NT2/D1 (cell line): ENCODE data around the gene KAT6B.

Source experiments
- YY1 ChIP-seq: IDR thresholded peaks from 2 replicates; pipeline ENCODE4 v1.6.1; 2011; ENCODE audit not compliant: insufficient read length, insufficient read depth
- ZNF274 ChIP-seq: IDR thresholded peaks from 2 replicates; pipeline ENCODE4 v1.6.1; 2011; ENCODE audit warnings: mild to moderate bottlenecking, low read depth, low read length

- no peak for TF ChIP-seq YY1
- no peak for TF ChIP-seq ZNF274
Observed at GRCh38 chr10:74910241-74910975, 84.0 kb downstream of the KAT6B start.
